K562 (cell line): ENCODE measurements around the gene MED15. TPM values are rescaled to one million over a fixed set of nuclear protein-coding genes. Genes with fewer than 3 reads are reported as not detected.

ENCODE experiments used
- ATAC-seq: fragments of 200-7000 bp; cut with Tn5 transposase; 3 replicates; pipeline ENCODE4 v1.9.1; 2020; ENCODE audit warnings: moderate library complexity
- BruUV-seq: library from RNA; stranded (reverse); fragments of 400-500 nt; replicated peaks from 2 replicates; lab custom pipeline; 2021; lab: Mats Ljungman, UMichigan
- CTCF ChIA-PET: fragments of 300-600 bp; formaldehyde crosslinking; extraction: SDS; loops from one replicate; lab custom pipeline; 2021; ENCODE audit warnings: low intra/inter-chr PET ratio; lab: Yijun Ruan, JAX
- POLR2A ChIA-PET: fragments of 300-600, 350-650 bp; sonication (Branson Sonifier 250); formaldehyde crosslinking; extraction: SDS; loops from one replicate; lab custom pipeline; 2021; ENCODE audit warnings: antibody characterized with exemption, inconsistent platforms; lab: Yijun Ruan, JAX
- DNase-seq, 4 experiments: peaks; one replicate each; pipeline versions ENCODE4 v3.0.0 to v3.0.0-alpha.2; 2011 to 2018; ENCODE audit warnings: low spot score in 3 of 4, mixed read lengths in 3 of 4; ENCODE audit errors: extremely low read depth in 1 of 4
- FAIRE-seq: peaks from 2 replicates; lab custom pipeline; 2011; peaks lifted over from hg19 to GRCh38; lab: Jason Lieb, UNC
- H2AFZ ChIP-seq: 2 replicates; pipeline ENCODE4 v1.6.0; 2011; ENCODE audit warnings: low read depth, low read length, control low read depth, inconsistent platforms
- H3K27ac ChIP-seq: fragments of 200-600 bp; 3 replicates; pipeline ENCODE4 v1.8.0; 2011; ENCODE audit warnings: low read depth, mild to moderate bottlenecking, control low read depth, inconsistent platforms, low read length, moderate library complexity, mixed read lengths; ENCODE audit errors: extremely low read depth
- H3K27me3 ChIP-seq, 2 experiments: fragments of 300-600 bp in 1 of 2; 2 replicates in 1 of 2; 3 replicates in 1 of 2; pipeline versions ENCODE4 v1.6.0 to v1.8.0; 2011; ENCODE audit warnings: inconsistent platforms in 2 of 2, low read length in 2 of 2, mild to moderate bottlenecking in 1 of 2, mixed read lengths in 1 of 2, moderate library complexity in 1 of 2; ENCODE audit not compliant: control insufficient read depth in 2 of 2, insufficient read depth in 2 of 2
- H3K36me3 ChIP-seq: fragments of 300-600 bp; 3 replicates; pipeline ENCODE4 v1.8.0; 2011; ENCODE audit warnings: mild to moderate bottlenecking, low read length, inconsistent platforms; ENCODE audit not compliant: control insufficient read depth, insufficient read depth
- H3K4me1 ChIP-seq, 2 experiments: fragments of 200-600 bp in 1 of 2; replicated peaks in 1 of 2; 2 replicates in 1 of 2; 3 replicates in 1 of 2; pipeline versions ENCODE4 v1.5.1 to v1.8.0; 2011; ENCODE audit warnings: inconsistent platforms in 2 of 2, low read length in 2 of 2, mild to moderate bottlenecking in 1 of 2, mixed read lengths in 1 of 2, moderate library complexity in 1 of 2; ENCODE audit not compliant: control insufficient read depth in 2 of 2, insufficient read depth in 2 of 2
- H3K4me2 ChIP-seq: 2 replicates; pipeline ENCODE4 v1.6.1; 2011; ENCODE audit warnings: low read length, control low read depth, inconsistent platforms, mixed read lengths; ENCODE audit not compliant: insufficient read depth
- H3K4me3 ChIP-seq: fragments of 200-600 bp; sonication (generic), shearing (Covaris generic); 2 replicates; pipeline ENCODE4 v1.5.1; 2016; ENCODE audit warnings: control low read depth, inconsistent platforms
- H3K79me2 ChIP-seq: fragments of 200-600 bp; 3 replicates; pipeline ENCODE4 v1.8.0; 2011; ENCODE audit warnings: low read length, inconsistent platforms; ENCODE audit not compliant: control insufficient read depth, insufficient read depth
- H3K9ac ChIP-seq, 2 experiments: 2 replicates each; pipeline versions ENCODE4 v1.6.0 to v1.6.1; 2011; ENCODE audit warnings: low read depth in 2 of 2, low read length in 2 of 2, control low read depth in 1 of 2, inconsistent platforms in 1 of 2, mild to moderate bottlenecking in 1 of 2, mixed read lengths in 1 of 2; ENCODE audit not compliant: insufficient read depth in 1 of 2
- H3K9me1 ChIP-seq: one replicate; pipeline ENCODE4 v1.6.0; 2011; ENCODE audit warnings: inconsistent platforms, mild to moderate bottlenecking, low read length, moderate library complexity; ENCODE audit not compliant: control insufficient read depth, insufficient read depth
- H3K9me3 ChIP-seq: replicated peaks from 2 replicates; pipeline ENCODE4 v1.5.1; 2011; ENCODE audit warnings: low read depth, low read length, inconsistent platforms; ENCODE audit not compliant: control insufficient read depth, insufficient read depth
- H4K20me1 ChIP-seq: replicated peaks from 2 replicates; pipeline ENCODE4 v1.6.1; 2011; ENCODE audit warnings: low read length, inconsistent platforms, mixed read lengths; ENCODE audit not compliant: control insufficient read depth, insufficient read depth
- CBFB ChIP-seq: sonication (generic); formaldehyde crosslinking; IDR thresholded peaks from 2 replicates; pipeline ENCODE4 v1.4.0; 2020; ENCODE audit warnings: mild to moderate bottlenecking, missing genetic modification reagents
- E2F4 ChIP-seq: sonication (generic); formaldehyde crosslinking; IDR thresholded peaks from 2 replicates; pipeline ENCODE4 v1.8.0; 2022; ENCODE audit warnings: mild to moderate bottlenecking, low read depth, missing genetic modification reagents
- GABPB1 ChIP-seq: sonication (generic); formaldehyde crosslinking; IDR thresholded peaks from 2 replicates; pipeline ENCODE4 v1.8.0; 2022; ENCODE audit warnings: mild to moderate bottlenecking, missing genetic modification reagents
- GABPB2 ChIP-seq: fragments of 250-450 bp; sonication (Bioruptor Pico); conservative IDR thresholded peaks from 2 replicates; pipeline ENCODE4 v1.5.1; 2021; ENCODE audit warnings: mild to moderate bottlenecking
- KDM5B ChIP-seq: fragments of 200-600 bp; sonication (generic); IDR thresholded peaks from 2 replicates; pipeline ENCODE4 v1.6.1; 2012; ENCODE audit warnings: low read depth, mild to moderate bottlenecking, moderate library complexity, low read length, control low read depth, inconsistent platforms; ENCODE audit not compliant: insufficient replicate concordance
- LCOR ChIP-seq: sonication (generic); formaldehyde crosslinking; IDR thresholded peaks from 2 replicates; pipeline ENCODE4 v1.8.0; 2022; ENCODE audit warnings: mild to moderate bottlenecking, missing genetic modification reagents
- POLR2AphosphoS5 ChIP-seq: IDR thresholded peaks from 2 replicates; pipeline ENCODE4 v1.6.1; 2011; ENCODE audit warnings: mild to moderate bottlenecking, low read depth, low read length, moderate library complexity; ENCODE audit not compliant: control insufficient read depth, insufficient read depth
- PTTG1 ChIP-seq: fragments of 450-650 bp; IDR thresholded peaks from 2 replicates; pipeline ENCODE4 v1.6.1; 2016; ENCODE audit warnings: low read depth, mild to moderate bottlenecking, missing genetic modification characterization, missing compliant biosample characterization
- STAG1 ChIP-seq: sonication (generic); formaldehyde crosslinking; IDR thresholded peaks from 2 replicates; pipeline ENCODE4 v1.5.0; 2020; ENCODE audit warnings: missing genetic modification reagents, borderline replicate concordance
- TGIF2 ChIP-seq: sonication (generic); formaldehyde crosslinking; IDR thresholded peaks from 2 replicates; pipeline ENCODE4 v1.8.1; 2022; ENCODE audit warnings: mild to moderate bottlenecking, missing genetic modification reagents, moderate library complexity
- ZNF253 ChIP-seq: fragments of 250-450 bp; sonication (Bioruptor Pico); conservative IDR thresholded peaks from 2 replicates; pipeline ENCODE4 v1.6.1; 2021; ENCODE audit warnings: mild to moderate bottlenecking
- ZNF3 ChIP-seq: fragments of 250-450 bp; sonication (Bioruptor Pico); IDR thresholded peaks from 2 replicates; pipeline ENCODE4 v1.5.0; 2021; ENCODE audit warnings: mild to moderate bottlenecking, moderate library complexity
- ZNF586 ChIP-seq: fragments of 450-650 bp; formaldehyde crosslinking; conservative IDR thresholded peaks from 2 replicates; pipeline ENCODE4 v1.4.0; 2020; ENCODE audit warnings: mild to moderate bottlenecking, moderate library complexity
- WGBS: fragments of 100-300 bp; shearing (Covaris generic); methylation state at CpG from one replicate; pipeline ENCODE4 v1.1.6; 2016; ENCODE audit warnings: low coverage, mixed read lengths; ENCODE audit not compliant: insufficient coverage; ENCODE audit errors: missing lambda C conversion rate; 5-methylcytosine and 5-hydroxymethylcytosine counted together
- in situ Hi-C: fragments of 300-500 bp; cut with MboI; formaldehyde crosslinking; loops from 4 replicates; pipeline ENCODE4 v1.15.0; 2018; ENCODE audit warnings: inconsistent platforms, mixed read lengths
- intact Hi-C: fragments of 100-400 bp; cut with micrococcal nuclease; formaldehyde crosslinking; loops from 2 replicates; pipeline ENCODE4 v1.14.2; 2022
- polyA plus RNA-seq, 8 experiments: library from polyadenylated mRNA; depleted of rRNA in 4 of 8; stranded (reverse) in 5 of 8; unstranded in 3 of 8; fragments of >200 nt; fragmentation: Nextera tagmentation in 2 of 8; fragmentation: Illumina TruSeq in 1 of 8; extraction: Ambion mirVana in 2 of 8; extraction: Trizol in 1 of 8; gene quantifications; 2 replicates each; pipeline versions ENCODE4 v1.2.1 to v1.2.3, GENCODE V29; 2011 to 2014; ENCODE audit warnings: inconsistent platforms in 1 of 8, missing spikeins in 1 of 8
- total RNA-seq, 7 experiments: library from RNA; depleted of rRNA in 6 of 7; stranded (reverse); fragments of >200 nt in 6 of 7; fragmentation: Illumina TruSeq in 2 of 7; extraction: Trizol in 2 of 7; gene quantifications; 2 replicates each; pipeline versions ENCODE4 v1.2.1 to v1.2.3, GENCODE V29; 2011 to 2021; ENCODE audit warnings: low replicate concordance in 1 of 7
- TF ChIP-seq, protein P1 (sequence below): conservative IDR thresholded peaks from 2 replicates; pipeline ENCODE4 v1.6.1; 2011; ENCODE audit warnings: low read depth, mild to moderate bottlenecking, low read length; ENCODE audit not compliant: control insufficient read depth
- TF ChIP-seq, protein P2 (sequence below): sonication (generic); formaldehyde crosslinking; IDR thresholded peaks from 2 replicates; pipeline ENCODE4 v1.8.0; 2022; ENCODE audit warnings: missing genetic modification reagents, mild to moderate bottlenecking, moderate library complexity, borderline replicate concordance

The MED15 gene
- total and polyA plus RNA-seq, 9 of the 15 experiments (the other 6 are each of a cell fraction or from before 2014, with no cell fraction given) = 4.0 to 271 (median 60.1) TPM

- Histone ChIP-seq H3K27me3 (peaks cover 7 to 55% of the 10 kb centered on the region in 2 experiments; a peak in 4 of 5 replicates), H3K9me3 (0 out of 2 replicates have a peak, but pooled peaks cover 4% of the 10 kb centered on the region), H3K79me2 (no peaks in the 10 kb centered on the region), H3K36me3 (no peaks in the 10 kb centered on the region), H4K20me1 (peaks cover 27% of the 10 kb centered on the region; the same call in 1 of the 2 replicates), H3K4me3 (no peak overlapping the region), H3K9ac (peak overlapping the region in 1 of 2 experiments; percentile 29; a peak in 2 of 4 replicates), H3K9me1 (peaks cover 3% of the 10 kb centered on the region), H2AFZ (no peak overlapping the region), H3K27ac (no peak overlapping the region), H3K4me1 (peaks cover 0 to 7% of the 10 kb centered on the region in 2 experiments; a peak in 2 of 5 replicates), H3K4me2 (no peak overlapping the region)
- no peak for DNase-seq
- BruUV-seq = no TSS peak
- peak; percentile 3; the same call in 1 of the 3 replicates for ATAC-seq
- no peak for FAIRE-seq
- ChIA-PET POLR2A (interaction anchor here (0.9 to 15.5 kb wide), 6 partner anchors 10 to 27 kb away, joined by 3 to 234 read pairs (median 6); no protein-coding TSS in a partner anchor), CTCF (interaction anchor here (0.7 kb wide), 1 partner anchor 156 kb away, joined by 3 read pairs; no protein-coding TSS in a partner anchor)
- 11% methylated on average over 16 of the region's 16 CpGs for WGBS
- in situ Hi-C loops = no loop called here
- intact Hi-C loops = no loop called here
- TF ChIP-seq ZNF586 (CRISPR knock-in tag) = no peak
- TF ChIP-seq STAG1 = 0 out of 2 replicates have a peak, but pooled peaks have one; percentile 8
- TF ChIP-seq PTTG1 (tag) = no peak
- TF ChIP-seq KDM5B = peak; percentile 10
- peak; percentile 28; the same call in 1 of the 2 replicates for TF ChIP-seq LCOR (CRISPR knock-in tag)
- TF ChIP-seq, protein P1, sequence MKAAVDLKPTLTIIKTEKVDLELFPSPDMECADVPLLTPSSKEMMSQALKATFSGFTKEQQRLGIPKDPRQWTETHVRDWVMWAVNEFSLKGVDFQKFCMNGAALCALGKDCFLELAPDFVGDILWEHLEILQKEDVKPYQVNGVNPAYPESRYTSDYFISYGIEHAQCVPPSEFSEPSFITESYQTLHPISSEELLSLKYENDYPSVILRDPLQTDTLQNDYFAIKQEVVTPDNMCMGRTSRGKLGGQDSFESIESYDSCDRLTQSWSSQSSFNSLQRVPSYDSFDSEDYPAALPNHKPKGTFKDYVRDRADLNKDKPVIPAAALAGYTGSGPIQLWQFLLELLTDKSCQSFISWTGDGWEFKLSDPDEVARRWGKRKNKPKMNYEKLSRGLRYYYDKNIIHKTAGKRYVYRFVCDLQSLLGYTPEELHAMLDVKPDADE = no peak
- TF ChIP-seq CBFB = peak; percentile 61; the same call in 1 of the 2 replicates
- TF ChIP-seq GABPB1 = 0 out of 2 replicates have a peak, but pooled peaks have one; percentile 23
- TF ChIP-seq POLR2AphosphoS5 = no peak
- TF ChIP-seq, protein P2, sequence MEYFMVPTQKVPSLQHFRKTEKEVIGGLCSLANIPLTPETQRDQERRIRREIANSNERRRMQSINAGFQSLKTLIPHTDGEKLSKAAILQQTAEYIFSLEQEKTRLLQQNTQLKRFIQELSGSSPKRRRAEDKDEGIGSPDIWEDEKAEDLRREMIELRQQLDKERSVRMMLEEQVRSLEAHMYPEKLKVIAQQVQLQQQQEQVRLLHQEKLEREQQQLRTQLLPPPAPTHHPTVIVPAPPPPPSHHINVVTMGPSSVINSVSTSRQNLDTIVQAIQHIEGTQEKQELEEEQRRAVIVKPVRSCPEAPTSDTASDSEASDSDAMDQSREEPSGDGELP = peak; percentile 25; the same call in 1 of the 2 replicates
- peak; percentile 54; the same call in 1 of the 2 replicates for TF ChIP-seq ZNF253 (CRISPR knock-in tag)
- 0 out of 2 replicates have a peak, but pooled peaks have one; percentile 27 for TF ChIP-seq GABPB2 (CRISPR knock-in tag)
- TF ChIP-seq TGIF2 (CRISPR knock-in tag) = peak; percentile 75
- TF ChIP-seq ZNF3 (CRISPR knock-in tag) = no peak
- peak; percentile 58; the same call in 1 of the 2 replicates for TF ChIP-seq E2F4 (CRISPR knock-in tag)
Measured at GRCh38 chr22:20636075-20636812, 128.8 kb downstream of the MED15 start.
